Stomach (tissue), 4 donors: ENCODE results near the gene DNAJC10.

Experiments
- CTCF ChIP-seq, 7 experiments: fragments of 450-650 bp in 4 of 7; fragments of 200-600 bp in 3 of 7; sonication (generic) in 3 of 7; IDR thresholded peaks; one replicate each; pipeline ENCODE4 v1.5.1; 2016 to 2019; ENCODE audit warnings: antibody characterized with exemption in 7 of 7, control low read depth in 2 of 7, mild to moderate bottlenecking in 1 of 7
- POLR2A ChIP-seq, 4 donors: fragments of 450-650 bp; IDR thresholded peaks; one replicate each; pipeline ENCODE4 v1.6.1; 2016; ENCODE audit warnings: antibody characterized with exemption in 4 of 4, control low read depth in 2 of 4, mild to moderate bottlenecking in 1 of 4, moderate library complexity in 1 of 4
- POLR2AphosphoS5 ChIP-seq, 3 donors: sonication (generic); formaldehyde crosslinking; IDR thresholded peaks; one replicate each; pipeline ENCODE4 v1.6.1; 2016; ENCODE audit warnings: antibody characterized with exemption in 3 of 3

GRCh38 chr2:182827182-182827879 lies 111.3 kb downstream of the DNAJC10 start:
- TF ChIP-seq CTCF (IDR thresholded peaks at IDR 0.05) = no peak
- no peak for TF ChIP-seq POLR2AphosphoS5 (IDR thresholded peaks at IDR 0.05)
- TF ChIP-seq POLR2A (IDR thresholded peaks at IDR 0.05) = no peak
